ENCODE data around the gene NUP93. TPM values are rescaled to one million over a fixed set of nuclear protein-coding genes. Genes with fewer than 3 reads are reported as not detected.

The NUP93 gene
- total RNA-seq, 4 donors from 2014 or later = 12.9 to 30.7 (median 23.0) TPM

DNA sequence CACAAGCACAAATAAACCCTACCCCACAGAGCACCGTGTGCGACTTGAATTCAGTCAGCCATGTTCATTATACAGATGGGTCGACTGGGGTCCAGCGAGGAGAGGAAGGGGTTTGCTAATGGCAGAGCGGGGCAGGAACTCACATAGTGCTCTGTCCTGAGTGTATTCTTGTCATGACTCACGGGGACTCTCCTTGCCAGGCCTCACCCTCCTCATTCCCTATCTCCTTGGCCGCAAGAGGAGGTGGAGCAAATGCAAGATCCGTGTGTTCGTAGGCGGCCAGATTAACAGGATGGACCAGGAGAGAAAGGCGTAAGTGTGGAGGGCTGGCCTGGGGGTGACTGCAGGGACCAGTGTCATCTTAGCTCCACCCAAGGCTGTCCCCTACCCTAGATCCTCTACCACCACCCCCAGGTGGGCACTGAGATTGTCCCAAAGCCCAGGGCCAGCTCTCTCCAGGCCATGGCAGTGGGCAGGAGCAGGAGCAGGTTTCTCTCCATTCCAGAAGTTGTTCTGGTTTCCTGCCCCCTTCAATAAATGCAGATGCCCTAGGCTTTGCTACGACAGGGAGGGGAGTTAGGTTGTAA is 164.5 kb downstream of the NUP93 start:
- no peak for ATAC-seq
- H3K27me3 ChIP-seq = no peaks in the 10 kb centered on the region
- no peak overlapping the region for H3K27ac ChIP-seq
- H3K9me3 ChIP-seq = no peaks in the 10 kb centered on the region
- intact Hi-C loops (cut with DNase I; ENCODE audit: low total_unique reads) = no loop called here
- in situ Hi-C loops (cut with MboI; ENCODE audit: low sequenced_read_pairs in 4 of 4) = no loop called here
- no peak overlapping the region for H3K4me3 ChIP-seq
- H3K36me3 ChIP-seq = no peaks in the 10 kb centered on the region
- H3K4me1 ChIP-seq = no peaks in the 10 kb centered on the region
- no peak for DNase-seq
- TF ChIP-seq, protein P1, sequence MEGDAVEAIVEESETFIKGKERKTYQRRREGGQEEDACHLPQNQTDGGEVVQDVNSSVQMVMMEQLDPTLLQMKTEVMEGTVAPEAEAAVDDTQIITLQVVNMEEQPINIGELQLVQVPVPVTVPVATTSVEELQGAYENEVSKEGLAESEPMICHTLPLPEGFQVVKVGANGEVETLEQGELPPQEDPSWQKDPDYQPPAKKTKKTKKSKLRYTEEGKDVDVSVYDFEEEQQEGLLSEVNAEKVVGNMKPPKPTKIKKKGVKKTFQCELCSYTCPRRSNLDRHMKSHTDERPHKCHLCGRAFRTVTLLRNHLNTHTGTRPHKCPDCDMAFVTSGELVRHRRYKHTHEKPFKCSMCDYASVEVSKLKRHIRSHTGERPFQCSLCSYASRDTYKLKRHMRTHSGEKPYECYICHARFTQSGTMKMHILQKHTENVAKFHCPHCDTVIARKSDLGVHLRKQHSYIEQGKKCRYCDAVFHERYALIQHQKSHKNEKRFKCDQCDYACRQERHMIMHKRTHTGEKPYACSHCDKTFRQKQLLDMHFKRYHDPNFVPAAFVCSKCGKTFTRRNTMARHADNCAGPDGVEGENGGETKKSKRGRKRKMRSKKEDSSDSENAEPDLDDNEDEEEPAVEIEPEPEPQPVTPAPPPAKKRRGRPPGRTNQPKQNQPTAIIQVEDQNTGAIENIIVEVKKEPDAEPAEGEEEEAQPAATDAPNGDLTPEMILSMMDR (IDR thresholded peaks at IDR 0.05 in 4 of 5, conservative IDR thresholded peaks at IDR 0.05 in 1 of 5) = no peak
- TF ChIP-seq POLR2A (IDR thresholded peaks at IDR 0.05) = no peak

DNA sequence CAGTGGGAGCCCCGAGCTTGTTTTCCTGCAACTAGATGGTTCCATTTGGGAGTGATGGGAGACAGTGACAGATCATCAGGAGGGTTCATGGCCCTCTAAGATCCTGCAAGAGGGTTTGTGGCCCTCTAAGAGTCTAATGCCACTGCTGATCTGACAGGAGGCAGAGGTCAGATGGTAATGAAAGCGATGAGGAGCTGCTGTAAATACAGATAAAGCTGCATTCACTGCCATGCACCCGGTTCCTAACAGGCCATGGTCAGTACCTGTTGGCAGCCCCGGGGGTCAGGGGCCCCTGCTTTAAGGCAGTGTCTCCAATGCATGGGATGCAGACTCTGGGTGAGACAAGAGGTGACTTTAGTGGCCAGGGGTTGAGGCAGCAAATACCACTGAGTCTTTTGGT is 165.9 kb downstream of the NUP93 start:
- no peaks in the 10 kb centered on the region for H3K36me3 ChIP-seq
- no peak for TF ChIP-seq POLR2A (IDR thresholded peaks at IDR 0.05)
- TF ChIP-seq, protein P1 (IDR thresholded peaks at IDR 0.05 in 4 of 5, conservative IDR thresholded peaks at IDR 0.05 in 1 of 5) = no peak
- H3K27me3 ChIP-seq = no peaks in the 10 kb centered on the region
- H3K9me3 ChIP-seq = no peaks in the 10 kb centered on the region
- H3K4me1 ChIP-seq = no peaks in the 10 kb centered on the region
- DNase-seq (no peak), ATAC-seq (no peak)
- H3K4me3 ChIP-seq = no peak overlapping the region
- no peak overlapping the region for H3K27ac ChIP-seq
- intact Hi-C loops (cut with DNase I; ENCODE audit: low total_unique reads) (no loop called here), in situ Hi-C loops (cut with MboI; ENCODE audit: low sequenced_read_pairs in 4 of 4) (no loop called here)

DNA sequence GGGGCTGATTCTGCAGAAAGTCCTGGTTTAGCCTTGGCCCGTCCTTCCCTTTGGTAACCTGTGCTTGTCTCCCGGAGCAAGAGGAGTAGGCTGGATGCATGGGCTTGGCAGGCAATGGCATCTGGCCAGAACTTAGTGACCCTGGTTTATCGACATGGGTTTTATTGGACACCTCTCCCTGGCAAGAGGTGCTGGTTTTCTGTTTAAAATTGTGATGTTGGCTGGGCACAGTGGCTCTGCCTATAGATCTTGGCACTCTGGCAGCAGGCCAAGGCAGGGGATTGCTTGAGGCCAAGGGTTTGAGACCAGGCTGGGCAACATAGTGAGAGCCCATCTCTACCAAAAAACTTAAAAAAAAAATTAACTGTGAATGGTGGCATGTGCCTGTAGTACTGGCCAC is 166.3 kb downstream of the NUP93 start:
- DNase-seq (no peak), ATAC-seq (no peak)
- H3K4me3 ChIP-seq = no peak overlapping the region
- in situ Hi-C loops (cut with MboI; ENCODE audit: low sequenced_read_pairs in 4 of 4) (no loop called here), intact Hi-C loops (cut with DNase I; ENCODE audit: low total_unique reads) (no loop called here)
- H3K27me3 ChIP-seq = no peaks in the 10 kb centered on the region
- H3K4me1 ChIP-seq = no peaks in the 10 kb centered on the region
- no peak overlapping the region for H3K27ac ChIP-seq
- no peaks in the 10 kb centered on the region for H3K36me3 ChIP-seq
- H3K9me3 ChIP-seq = no peaks in the 10 kb centered on the region
- TF ChIP-seq POLR2A (IDR thresholded peaks at IDR 0.05) = no peak
- TF ChIP-seq, protein P1 (IDR thresholded peaks at IDR 0.05 in 4 of 5, conservative IDR thresholded peaks at IDR 0.05 in 1 of 5) = no peak

DNA sequence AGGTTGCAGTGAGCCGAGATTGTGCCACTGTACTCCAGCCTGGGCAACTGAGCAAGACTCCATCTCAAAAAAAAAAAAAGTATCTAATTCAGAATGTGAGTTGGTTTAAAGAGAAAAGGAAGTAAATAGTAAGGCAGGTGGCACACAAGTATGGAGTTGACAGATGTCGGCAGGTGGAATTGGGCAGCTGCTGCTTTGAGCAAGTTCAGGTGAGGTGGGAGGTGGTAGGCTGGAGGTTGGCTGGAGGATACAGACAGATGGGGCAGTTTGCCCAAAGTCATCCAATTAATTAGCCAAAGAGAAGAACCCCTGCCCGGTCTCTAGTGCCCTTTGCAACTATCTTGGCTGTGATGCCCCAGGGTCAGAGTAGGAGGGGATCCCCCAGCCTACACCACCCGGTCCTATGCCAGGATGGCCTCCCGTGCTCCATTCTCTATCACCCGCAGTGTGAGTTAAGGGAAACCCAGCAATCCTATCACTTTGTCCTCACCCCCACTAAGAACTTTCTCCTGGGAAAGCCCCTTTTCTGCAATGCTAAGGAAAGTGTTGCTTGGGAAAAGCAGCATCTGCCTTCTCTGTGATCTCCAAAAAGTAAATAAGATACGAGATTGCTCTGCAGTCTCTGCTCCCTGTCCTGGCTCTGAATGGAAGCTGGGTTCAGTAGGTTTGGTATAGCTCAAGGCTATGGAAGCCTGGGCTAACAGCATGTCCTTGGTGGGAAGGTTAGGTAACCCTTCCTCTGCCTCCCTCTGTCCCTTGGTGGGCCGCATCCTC is 167.3 kb downstream of the NUP93 start:
- Histone ChIP-seq H3K4me3 (no peak overlapping the region), H3K27me3 (no peaks in the 10 kb centered on the region), H3K9me3 (no peaks in the 10 kb centered on the region), H3K4me1 (no peaks in the 10 kb centered on the region), H3K27ac (no peak overlapping the region), H3K36me3 (no peaks in the 10 kb centered on the region)
- in situ Hi-C loops (cut with MboI; ENCODE audit: low sequenced_read_pairs in 4 of 4) = no loop called here
- ATAC-seq = no peak
- no peak for TF ChIP-seq POLR2A (IDR thresholded peaks at IDR 0.05)
- TF ChIP-seq, protein P1 (IDR thresholded peaks at IDR 0.05 in 4 of 5, conservative IDR thresholded peaks at IDR 0.05 in 1 of 5) = no peak
- DNase-seq = no peak
- intact Hi-C loops (cut with DNase I; ENCODE audit: low total_unique reads) = no loop called here
